H1 (cell line): ENCODE data around the gene UBE2O. TPM values are rescaled to one million over a fixed set of nuclear protein-coding genes. Genes with fewer than 3 reads are reported as not detected.

Source experiments
- CBX5 ChIP-seq: fragments of 300-800, 300-1000 bp; sonication (generic); IDR thresholded peaks from 2 replicates; pipeline ENCODE4 v1.7.1; 2016; ENCODE audit warnings: antibody characterized with exemption, low read length, low read depth
- CHD2 ChIP-seq: IDR thresholded peaks from 2 replicates; pipeline ENCODE4 v1.6.1; 2012; ENCODE audit warnings: low read length, improper control_type of control experiment
- HDAC6 ChIP-seq: IDR thresholded peaks from one replicate; pipeline ENCODE4 v1.7.1; 2012; ENCODE audit warnings: low read depth, mild to moderate bottlenecking, inconsistent platforms, low read length, moderate library complexity
- JUND ChIP-seq: IDR thresholded peaks from 2 replicates; pipeline ENCODE4 v1.6.1; 2011; ENCODE audit warnings: mild to moderate bottlenecking, improper control_type of control experiment, low read length
- SP1 ChIP-seq: IDR thresholded peaks from 2 replicates; pipeline ENCODE4 v1.6.1; 2011; ENCODE audit warnings: low read depth, low read length
- TBP ChIP-seq: IDR thresholded peaks from 2 replicates; pipeline ENCODE4 v1.6.1; 2011; ENCODE audit warnings: low read depth, low read length, improper control_type of control experiment
- TEAD4 ChIP-seq: IDR thresholded peaks from 2 replicates; pipeline ENCODE4 v1.6.1; 2012; ENCODE audit warnings: low read depth, low read length, inconsistent platforms, mixed read lengths
- polyA plus RNA-seq, 7 experiments: library from polyadenylated mRNA; depleted of rRNA in 3 of 7; stranded (reverse) in 5 of 7; unstranded in 2 of 7; fragments of >200 nt in 5 of 7; fragments of 200-250 nt in 2 of 7; gene quantifications; 1 replicate in 5 of 7; 2 replicates in 1 of 7; 4 replicates in 1 of 7; pipeline versions ENCODE4 v1.2.1 to v1.2.3, GENCODE V29; 2011 to 2013; ENCODE audit warnings: missing spikeins in 2 of 7, mixed read lengths in 2 of 7
- total RNA-seq: library from RNA; stranded (reverse); fragmentation: NEBNext Ultra II Directional; extraction: Animal tissue kit (Norgen Biotek cat#: 25700); gene quantifications from 2 replicates; pipeline ENCODE4 v1.2.1, GENCODE V29; 2021

Gene UBE2O
- total and polyA plus RNA-seq, 2 of the 8 experiments (the other 6 are each of a cell fraction or from before 2014, with no cell fraction given), result 24.4 to 63.0 TPM

GRCh38 chr17:76368545-76368944, 84.4 kb downstream of the UBE2O start (continued):
- TF ChIP-seq HDAC6 (no peak), JUND (no peak), CHD2 (no peak), TEAD4 (no peak), CBX5 (no peak), TBP (no peak), SP1 (no peak)
- TF ChIP-seq, all 59 proteins: peak for 0
